Activated CD8-positive, alpha-beta memory T cell treated with anti-CD3 and anti-CD28 coated beads for 4 hours (primary cell): Measurements from ENCODE around the gene RTKN.

ENCODE experiments used
- DNase-seq, 2 donors: peaks; one replicate each; pipeline ENCODE4 v3.0.0-alpha.2; 2020; ENCODE audit warnings: low read depth in 2 of 2

The RTKN gene

DNA sequence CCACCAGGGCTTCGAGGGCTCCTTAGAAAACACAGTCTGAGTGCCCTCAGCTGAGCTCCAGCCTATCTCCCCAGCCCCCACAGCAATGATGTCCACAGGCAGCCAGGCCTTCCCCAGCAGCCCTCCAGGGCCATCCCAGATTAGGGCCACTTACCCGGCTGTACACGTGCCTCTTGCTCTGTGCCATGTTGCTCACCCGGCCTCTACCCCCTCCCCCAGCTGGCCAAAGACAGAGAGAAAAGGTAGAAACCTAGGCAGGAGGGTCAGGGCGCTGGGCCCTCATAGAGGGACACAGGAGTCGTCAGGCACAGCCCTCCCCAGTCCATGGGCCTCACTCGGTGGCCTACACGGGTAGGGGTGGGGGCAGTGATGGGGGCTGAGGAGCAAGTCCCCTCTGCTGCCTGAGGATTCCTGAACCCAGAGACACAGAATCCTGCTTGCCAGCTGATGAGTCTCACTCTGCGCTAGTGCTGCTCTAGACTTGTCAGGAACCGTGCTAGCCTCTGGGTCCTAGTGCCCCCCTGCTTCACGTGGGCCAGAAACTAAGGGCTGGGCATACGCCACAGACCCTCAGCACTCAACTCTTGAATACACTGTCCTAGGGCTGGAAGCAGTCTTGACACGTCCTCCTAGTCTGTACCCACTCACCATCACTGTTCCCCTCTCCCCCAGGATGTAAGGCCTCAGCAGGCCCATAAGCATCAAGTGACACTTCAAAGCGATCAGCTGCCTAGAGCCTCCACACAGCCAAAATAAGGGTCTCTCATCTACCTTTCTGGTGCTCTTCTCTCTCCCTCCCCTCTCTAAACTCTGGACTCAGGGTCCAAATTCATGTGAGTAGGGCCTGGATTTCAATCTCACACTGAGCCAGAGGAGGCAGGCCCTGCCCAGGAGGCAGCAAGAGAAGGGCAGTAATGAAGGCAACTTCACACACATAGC, 61.6 kb downstream of the RTKN start, which contains the start of gene DCTN1:
Gene DCTN1 (minus strand): TSS at position 461 of the 939 bp plus-strand sequence. CDS start 274 bp downstream, at position 187.
- DNase-seq: no peak

DNA sequence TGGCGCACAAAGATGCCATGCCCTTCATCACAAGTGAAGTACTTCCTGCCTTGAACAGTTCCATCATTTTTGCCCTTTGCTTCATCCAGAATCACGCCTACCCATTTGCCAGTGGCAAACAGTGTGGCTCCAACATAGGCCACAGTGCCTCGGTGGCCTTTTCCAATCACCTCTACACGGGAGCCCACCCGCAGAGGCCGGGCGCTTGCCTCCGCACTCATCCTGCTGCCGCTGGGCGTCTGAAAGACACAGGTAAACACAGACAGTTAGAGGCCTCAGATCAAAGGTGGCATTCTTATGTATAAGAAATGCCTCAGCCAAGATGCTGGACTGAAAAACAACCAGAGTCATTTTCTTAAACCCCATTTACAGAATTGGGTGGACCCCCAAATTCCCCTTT, 63.7 kb downstream of the RTKN start:
- no peak for DNase-seq

DNA sequence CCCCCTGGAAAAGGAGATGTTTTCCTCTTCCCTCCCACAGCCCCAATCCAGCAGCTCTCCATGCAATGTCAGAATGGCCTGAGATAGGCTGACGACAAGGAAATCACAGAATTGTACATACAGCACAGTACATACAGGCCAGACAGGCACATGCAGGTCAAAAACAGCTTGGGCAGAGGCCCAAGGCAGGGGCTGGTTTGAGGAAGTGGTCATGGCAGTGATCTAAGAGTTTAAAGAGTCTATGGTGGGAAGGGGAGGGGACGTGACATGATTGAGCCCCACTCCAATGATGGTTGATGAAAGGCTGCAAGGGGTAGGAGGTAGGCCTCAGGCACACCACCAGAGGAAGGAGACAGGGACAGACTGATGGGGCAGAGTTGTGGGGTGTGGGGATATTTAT, 65.9 kb downstream of the RTKN start:
- DNase-seq: no peak
